Stimulated activated CD8-positive, alpha-beta memory T cell treated with anti-CD3 and anti-CD28 coated beads, Interleukin-12 subunit alpha, Interleukin-12 subunit beta, amount 100 ng/mL, for 4 hours (primary cell): Measurements from ENCODE around the gene CFH.
"Not testable (repeated sequence)": the region's sequence is repeated elsewhere in the genome, so short reads cannot be mapped to it uniquely, and the experiment has no call there.

Source experiments
- DNase-seq: peaks from one replicate; pipeline ENCODE4 v3.0.0-alpha.2; 2020; ENCODE audit warnings: low read depth

Gene CFH

DNA sequence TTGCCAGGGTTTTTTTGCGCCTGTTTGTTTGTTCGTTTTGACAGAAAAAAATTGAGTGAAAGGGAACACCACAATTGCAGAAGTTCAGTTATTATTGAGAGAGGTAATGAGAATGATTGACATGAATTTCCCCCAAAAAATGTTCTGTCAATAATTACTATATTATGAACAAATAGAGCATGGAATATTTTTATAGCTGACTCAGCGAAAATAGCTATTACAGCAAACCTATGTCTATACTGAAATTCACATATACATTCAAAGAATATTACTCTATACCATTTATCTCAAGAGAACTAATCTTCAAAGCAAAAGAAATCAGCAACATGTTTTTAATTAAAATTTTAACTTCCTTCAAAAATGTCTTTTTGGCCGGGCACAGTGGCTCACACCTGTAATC is 118.0 kb downstream of the CFH start:
- not testable (repeated sequence) for DNase-seq

DNA sequence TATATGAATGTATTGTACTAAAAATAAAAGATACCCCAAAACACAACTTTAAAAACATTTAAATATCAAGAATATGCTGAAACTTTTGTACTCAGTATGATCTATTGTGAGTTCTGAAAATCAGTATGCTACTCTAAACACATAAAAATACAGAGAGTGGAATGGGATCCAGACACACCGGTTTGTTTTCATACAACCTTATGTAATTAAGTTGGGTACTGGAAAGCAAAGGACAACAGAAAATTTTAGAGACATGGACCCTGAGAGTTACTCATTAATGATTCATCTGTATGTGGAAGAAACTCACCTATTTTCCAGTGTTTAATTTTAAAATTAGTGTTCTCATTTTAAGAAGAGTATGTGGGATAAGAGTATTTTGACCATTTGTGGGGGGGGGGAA is 121.9 kb downstream of the CFH start:
- no peak for DNase-seq

DNA sequence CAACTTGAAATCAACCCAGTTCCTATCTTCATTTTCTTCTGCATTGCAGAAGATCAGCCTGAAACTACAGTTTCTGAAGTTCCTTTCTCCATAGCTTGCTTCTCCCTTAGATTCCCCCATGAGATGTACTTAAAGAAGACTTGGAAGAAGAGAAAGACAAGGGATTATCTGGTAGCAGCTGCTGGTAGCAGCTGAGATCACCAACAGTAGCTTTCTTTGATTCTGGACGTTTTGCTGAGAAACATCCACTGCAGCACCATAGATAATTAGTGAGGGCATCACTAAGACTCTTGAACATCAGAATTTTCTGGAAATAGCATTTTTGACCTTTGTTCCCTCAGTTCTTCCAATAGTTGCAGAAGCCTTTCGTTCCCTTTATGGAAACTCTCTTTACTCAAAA is 122.3 kb downstream of the CFH start:
- DNase-seq = no peak

DNA sequence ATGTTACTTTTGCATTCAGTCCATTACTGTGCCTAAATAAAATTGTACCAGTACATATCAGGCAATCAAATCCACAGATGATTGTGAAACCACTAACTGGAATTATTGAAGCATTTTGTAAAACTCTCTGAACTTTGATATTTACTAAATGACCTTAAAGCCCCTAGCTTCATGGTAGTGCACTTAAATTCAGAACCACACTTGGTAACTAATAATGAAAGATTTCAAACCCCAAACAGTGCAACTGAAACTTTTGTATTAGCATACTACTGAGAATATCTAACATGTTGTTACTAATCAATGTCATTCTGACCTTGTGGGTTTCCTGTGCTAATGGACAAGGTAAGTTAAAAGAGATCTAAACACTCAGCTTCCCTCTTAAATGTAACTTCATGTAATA is 122.8 kb downstream of the CFH start, which contains the start of gene CFHR3:
CFHR3 (plus strand) TSS at position 238 of the 400 bp plus-strand sequence; CDS start at position 285, 47 bp downstream.
- DNase-seq = no peak

DNA sequence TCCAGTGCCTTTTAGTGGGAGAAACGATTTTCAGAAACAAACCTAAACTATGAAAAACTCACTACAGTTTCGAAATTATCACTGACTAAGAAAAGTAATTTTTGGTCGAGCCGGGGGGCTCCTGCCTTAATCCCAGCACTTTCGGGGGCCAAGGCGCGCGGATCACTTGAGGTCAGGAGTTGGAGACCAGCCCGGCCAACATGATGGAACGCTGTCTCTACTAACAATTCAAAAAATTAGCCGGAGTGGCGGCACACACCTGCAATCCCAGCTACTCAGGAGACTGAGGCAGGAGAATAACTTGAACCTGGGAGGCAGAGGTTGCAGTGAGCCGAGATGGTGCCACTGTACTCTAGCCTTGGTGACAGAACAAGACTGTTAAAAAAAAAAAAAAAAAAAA is 125.8 kb downstream of the CFH start:
- DNase-seq = no peak

DNA sequence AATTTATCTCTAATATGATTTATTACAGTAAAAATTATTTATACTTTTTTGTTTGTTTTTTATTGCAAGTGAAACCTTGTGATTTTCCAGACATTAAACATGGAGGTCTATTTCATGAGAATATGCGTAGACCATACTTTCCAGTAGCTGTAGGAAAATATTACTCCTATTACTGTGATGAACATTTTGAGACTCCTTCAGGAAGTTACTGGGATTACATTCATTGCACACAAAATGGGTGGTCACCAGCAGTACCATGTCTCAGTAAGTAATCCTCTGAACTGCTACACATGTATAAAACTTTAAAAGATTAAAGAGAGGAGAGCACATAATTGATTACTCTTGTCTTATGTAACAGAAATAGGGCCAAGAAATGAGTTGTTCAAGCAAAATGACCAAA is 127.2 kb downstream of the CFH start:
- no peak for DNase-seq

DNA sequence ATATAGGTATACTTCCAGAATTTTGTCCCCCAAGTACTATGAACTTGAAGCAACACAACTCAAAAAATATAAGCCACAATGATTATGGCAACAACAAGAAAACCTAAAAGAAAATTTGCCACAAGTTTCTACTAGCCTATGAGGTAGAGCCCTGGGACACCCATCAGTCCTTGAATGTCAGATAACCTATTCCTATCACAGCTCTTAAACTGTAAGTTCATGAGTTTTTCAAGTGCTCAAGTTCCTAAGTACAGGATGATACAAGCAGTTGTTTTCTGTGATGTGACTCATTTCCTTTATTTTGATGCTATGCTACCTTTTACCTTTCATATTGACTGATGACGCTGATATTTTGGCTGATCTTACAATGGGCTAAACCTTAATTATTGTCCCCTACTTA is 139.4 kb downstream of the CFH start:
- not testable (repeated sequence) for DNase-seq

DNA sequence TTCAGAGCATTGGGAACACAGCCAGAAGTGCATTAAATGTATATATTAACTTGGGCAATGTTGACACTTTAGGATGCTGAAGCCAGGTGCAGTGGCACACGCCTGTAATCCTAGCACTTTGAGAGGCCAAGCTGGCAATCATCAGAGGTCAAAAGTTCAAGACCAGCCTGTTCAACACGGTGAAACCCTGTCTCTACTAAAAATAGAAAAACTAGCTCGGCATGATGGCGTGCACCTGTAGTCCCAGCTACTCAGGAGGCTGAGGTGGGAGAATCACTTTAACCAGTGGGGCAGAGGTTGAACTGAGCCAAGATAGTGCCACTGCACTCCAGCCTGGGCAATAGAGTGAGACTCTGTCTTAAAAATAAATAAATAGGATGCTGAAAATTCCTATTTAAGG is 142.3 kb downstream of the CFH start:
- not testable (repeated sequence) for DNase-seq
